Choroid plexus epithelial cell (primary cell): ENCODE data around the gene FUBP3.
A peak's percentile ranks its signal among the peaks of the same experiment; 100 is the strongest.

Experiments used
- DNase-seq: peaks from one replicate; pipeline ENCODE4 v3.0.0-alpha.2; 2010; ENCODE audit warnings: low read depth
- H3K4me3 ChIP-seq: 2 replicates; pipeline ENCODE4 v1.5.1; 2011; ENCODE audit warnings: low read depth, mild to moderate bottlenecking, control low read depth, low read length, moderate library complexity
- CTCF ChIP-seq: conservative IDR thresholded peaks from 2 replicates; pipeline ENCODE4 v1.5.1; 2011; ENCODE audit warnings: low read depth, mild to moderate bottlenecking, control low read depth, inconsistent platforms, low read length, moderate library complexity

FUBP3 gene

GRCh38 chr9:130537346-130538050, 41.9 kb upstream of the FUBP3 start:
- DNase-seq: peak; percentile 11
- no peak for TF ChIP-seq CTCF
- H3K4me3 ChIP-seq: no peak overlapping the region

GRCh38 chr9:130539420-130540223, 39.8 kb upstream of the FUBP3 start:
- no peak overlapping the region for H3K4me3 ChIP-seq
- peak; percentile 80 for DNase-seq

GRCh38 chr9:130541533-130541932, 37.8 kb upstream of the FUBP3 start:
- no peak overlapping the region for H3K4me3 ChIP-seq
- no peak for DNase-seq
- TF ChIP-seq CTCF: no peak

More at GRCh38 chr9:130539420-130540223, 39.8 kb upstream of the FUBP3 start:
- no peak for TF ChIP-seq CTCF

GRCh38 chr9:130542038-130542437, 37.3 kb upstream of the FUBP3 start:
- no peak for TF ChIP-seq CTCF
- no peak for DNase-seq
- H3K4me3 ChIP-seq: no peak overlapping the region

- no peak overlapping the region for H3K4me3 ChIP-seq
- no peak for DNase-seq
- TF ChIP-seq CTCF: no peak
Observed at GRCh38 chr9:130542457-130543228, 36.7 kb upstream of the FUBP3 start.

- TF ChIP-seq CTCF: no peak
- no peak for DNase-seq
- no peak overlapping the region for H3K4me3 ChIP-seq
Observed at GRCh38 chr9:130543368-130543767, 36.0 kb upstream of the FUBP3 start.
